NB4 (cell line): ENCODE data around the gene CTTNBP2NL.

ENCODE experiments used
- DNase-seq: peaks from one replicate; pipeline ENCODE4 v3.0.0; 2010; ENCODE audit warnings: low read depth
- H3K4me3 ChIP-seq: one replicate; pipeline ENCODE4 v1.5.1; 2011; ENCODE audit warnings: mild to moderate bottlenecking, low read depth, low read length, moderate library complexity
- MYC ChIP-seq: IDR thresholded peaks from 2 replicates; pipeline ENCODE4 v1.6.1; 2011; ENCODE audit warnings: low read depth, low read length
- POLR2A ChIP-seq: IDR thresholded peaks from 2 replicates; pipeline ENCODE4 v1.6.1; 2011; ENCODE audit warnings: mild to moderate bottlenecking; ENCODE audit not compliant: insufficient read length; ENCODE audit errors: extremely low read depth
- TF ChIP-seq, protein P1 (sequence below): IDR thresholded peaks from 2 replicates; pipeline ENCODE4 v1.6.1; 2011; ENCODE audit warnings: low read depth, low read length
- TF ChIP-seq, protein P2 (sequence below): IDR thresholded peaks from one replicate; pipeline ENCODE4 v1.5.1; 2012; ENCODE audit warnings: low read depth, low read length

CTTNBP2NL gene

DNA sequence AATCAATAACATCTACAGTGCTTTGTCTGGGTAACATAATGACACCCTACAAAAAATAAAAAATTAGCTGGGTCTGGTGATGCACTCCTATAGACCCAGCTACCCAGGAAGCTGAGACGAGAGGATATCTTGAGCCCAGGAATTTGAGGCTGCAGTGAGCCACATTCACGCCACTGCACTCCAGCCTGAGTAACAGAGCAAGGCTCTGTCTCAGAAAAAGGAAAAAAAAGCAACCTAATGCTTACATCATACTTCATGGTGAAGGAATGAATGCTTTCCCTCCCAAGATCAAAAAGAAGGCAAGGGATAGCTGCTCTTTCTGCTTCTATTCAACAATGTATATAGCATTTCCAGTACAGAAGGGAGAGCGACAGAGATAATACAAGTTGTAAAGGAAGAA lies 24.2 kb upstream of the CTTNBP2NL start:
- H3K4me3 ChIP-seq = no peak overlapping the region
- no peak for DNase-seq
- TF ChIP-seq POLR2A (no peak), MYC (no peak)
- TF ChIP-seq, protein P1, sequence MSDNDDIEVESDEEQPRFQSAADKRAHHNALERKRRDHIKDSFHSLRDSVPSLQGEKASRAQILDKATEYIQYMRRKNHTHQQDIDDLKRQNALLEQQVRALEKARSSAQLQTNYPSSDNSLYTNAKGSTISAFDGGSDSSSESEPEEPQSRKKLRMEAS = no peak
- TF ChIP-seq, protein P2, sequence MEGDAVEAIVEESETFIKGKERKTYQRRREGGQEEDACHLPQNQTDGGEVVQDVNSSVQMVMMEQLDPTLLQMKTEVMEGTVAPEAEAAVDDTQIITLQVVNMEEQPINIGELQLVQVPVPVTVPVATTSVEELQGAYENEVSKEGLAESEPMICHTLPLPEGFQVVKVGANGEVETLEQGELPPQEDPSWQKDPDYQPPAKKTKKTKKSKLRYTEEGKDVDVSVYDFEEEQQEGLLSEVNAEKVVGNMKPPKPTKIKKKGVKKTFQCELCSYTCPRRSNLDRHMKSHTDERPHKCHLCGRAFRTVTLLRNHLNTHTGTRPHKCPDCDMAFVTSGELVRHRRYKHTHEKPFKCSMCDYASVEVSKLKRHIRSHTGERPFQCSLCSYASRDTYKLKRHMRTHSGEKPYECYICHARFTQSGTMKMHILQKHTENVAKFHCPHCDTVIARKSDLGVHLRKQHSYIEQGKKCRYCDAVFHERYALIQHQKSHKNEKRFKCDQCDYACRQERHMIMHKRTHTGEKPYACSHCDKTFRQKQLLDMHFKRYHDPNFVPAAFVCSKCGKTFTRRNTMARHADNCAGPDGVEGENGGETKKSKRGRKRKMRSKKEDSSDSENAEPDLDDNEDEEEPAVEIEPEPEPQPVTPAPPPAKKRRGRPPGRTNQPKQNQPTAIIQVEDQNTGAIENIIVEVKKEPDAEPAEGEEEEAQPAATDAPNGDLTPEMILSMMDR = no peak

DNA sequence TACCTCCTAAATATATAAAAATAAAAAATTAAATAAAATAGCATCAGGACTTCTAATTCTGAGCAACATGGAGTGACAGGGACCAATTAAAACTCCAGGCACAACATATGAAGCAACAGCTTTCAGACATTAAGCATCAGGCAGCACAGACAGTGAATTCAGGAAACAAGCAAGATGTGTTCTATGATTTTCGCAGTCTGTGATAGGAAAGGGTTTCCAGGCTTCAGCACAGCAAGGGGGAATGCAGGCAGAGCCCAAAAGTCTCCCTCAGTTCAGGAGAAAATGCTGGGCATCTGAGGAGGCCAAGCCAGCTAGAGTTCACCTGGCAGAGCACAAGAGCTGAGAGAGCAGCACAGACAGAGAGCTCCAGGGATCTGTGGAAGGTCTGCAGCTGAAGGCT lies 22.2 kb upstream of the CTTNBP2NL start:
- TF ChIP-seq, protein P1 = no peak
- TF ChIP-seq, protein P2 = no peak
- no peak for TF ChIP-seq POLR2A
- DNase-seq = no peak
- no peak overlapping the region for H3K4me3 ChIP-seq

DNA sequence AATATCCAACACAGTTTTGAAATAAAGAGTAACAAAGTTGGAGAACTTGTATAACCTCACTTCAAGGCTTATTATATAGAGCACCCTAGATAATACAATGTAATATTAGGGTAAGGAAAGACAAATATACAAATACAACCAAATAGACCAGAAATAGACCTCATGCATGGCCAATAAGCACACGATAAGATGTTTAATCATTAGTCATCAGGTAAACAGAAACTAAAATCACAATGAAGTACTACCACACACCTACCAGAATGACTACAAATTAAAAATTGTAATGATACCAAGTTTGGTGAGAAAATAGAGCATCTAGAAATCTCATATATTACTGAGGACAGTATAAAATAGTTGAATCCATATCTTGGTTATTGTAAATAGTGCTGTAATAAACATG lies 20.3 kb upstream of the CTTNBP2NL start:
- no peak overlapping the region for H3K4me3 ChIP-seq
- DNase-seq = no peak
- TF ChIP-seq, protein P1 = no peak
- TF ChIP-seq POLR2A (no peak), MYC (no peak)
- TF ChIP-seq, protein P2 = no peak

DNA sequence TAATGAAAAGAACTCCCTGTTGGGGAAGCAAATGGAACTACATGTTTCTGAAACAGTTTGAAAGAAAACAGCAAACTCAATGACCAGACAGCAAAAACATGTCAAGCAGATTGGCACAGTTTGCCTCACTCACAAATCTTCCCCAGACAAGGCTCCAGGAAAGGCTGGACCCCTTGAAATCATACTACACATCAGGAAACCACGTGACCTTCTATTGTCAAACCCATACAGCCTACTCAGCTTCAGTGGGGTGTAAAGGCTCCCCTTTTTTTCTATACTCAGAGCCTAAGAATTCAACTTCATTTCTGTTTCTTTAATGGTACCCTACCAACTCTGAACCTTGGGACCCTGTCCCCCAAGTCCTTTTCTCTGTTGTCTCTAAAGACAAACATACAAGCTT lies 15.7 kb upstream of the CTTNBP2NL start:
- H3K4me3 ChIP-seq = no peak overlapping the region
- TF ChIP-seq, protein P2 = no peak
- TF ChIP-seq POLR2A (no peak), MYC (no peak)
- TF ChIP-seq, protein P1 = no peak
- DNase-seq = no peak

DNA sequence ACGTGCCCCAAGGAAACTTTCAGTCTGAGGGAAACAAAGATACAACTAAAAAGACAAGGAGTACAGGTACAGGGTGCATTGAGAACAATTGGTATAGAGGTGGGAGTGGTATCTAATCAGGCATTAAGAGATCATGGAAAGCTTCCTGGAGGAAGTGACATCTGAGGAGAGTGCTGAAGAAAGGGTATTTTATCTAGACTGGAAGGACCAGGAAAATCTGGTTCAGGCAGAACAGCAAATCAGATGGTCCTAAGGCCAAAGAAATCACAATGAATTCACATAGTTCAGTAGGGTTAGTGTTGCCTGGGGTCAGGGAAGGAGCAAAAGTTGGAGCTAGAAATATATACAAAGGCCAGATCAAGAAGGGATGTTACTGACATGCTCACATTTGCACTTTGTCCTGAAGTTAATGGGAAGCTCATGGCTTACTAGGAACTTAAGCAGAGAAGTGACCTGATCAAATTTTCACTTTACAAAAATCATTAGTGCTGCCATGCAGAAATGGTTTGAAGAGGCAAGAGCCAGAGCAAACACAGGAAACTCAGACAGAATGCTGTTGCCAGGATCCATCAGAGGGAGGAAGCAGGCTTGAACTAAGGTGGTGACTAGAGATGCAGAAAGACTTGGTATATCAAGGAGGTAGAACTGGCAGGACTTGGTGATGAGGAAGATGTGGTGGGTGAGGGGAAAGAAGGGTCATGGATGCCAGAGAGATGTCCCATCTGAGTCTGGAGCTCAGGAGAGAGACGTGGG lies 14.5 kb upstream of the CTTNBP2NL start:
- no peak overlapping the region for H3K4me3 ChIP-seq
- TF ChIP-seq, protein P2 = no peak
- TF ChIP-seq MYC (no peak), POLR2A (no peak)
- TF ChIP-seq, protein P1 = no peak
- DNase-seq = no peak
